ENCODE results near the gene MCRIP1. TPM values are rescaled to one million over a fixed set of nuclear protein-coding genes. Genes with fewer than 3 reads are reported as not detected.

The MCRIP1 gene
- total and polyA plus RNA-seq, 2 of the 4 experiments (the other 2 are of a cell fraction), result 56.5 to 164 TPM

- no CpG with 5 or more reads among the region's 12 CpGs for WGBS, 2 experiments (ENCODE audit: extremely low coverage in 2 of 2, insufficient read length in 1 of 2)
- BruUV-seq (replicated peaks), result no TSS peak
- Histone ChIP-seq H4K8ac (ENCODE audit: low read depth in 2 of 2, low read length in 2 of 2) (no peak overlapping the region), H2BK20ac (ENCODE audit: low read depth, low read length) (no peak overlapping the region), H4K20me1 (ENCODE audit: insufficient read depth, low read length) (peaks cover 56% of the 10 kb centered on the region), H2AFZ (replicated peaks; ENCODE audit: low read length, poor library complexity) (no peak overlapping the region), H4K91ac (ENCODE audit: insufficient read depth, low read depth, low read length) (no peak overlapping the region), H3K4me2 (ENCODE audit: low read depth, low read length) (no peak overlapping the region), H3K4me3 (ENCODE audit: insufficient read depth, low read depth, low read length) (no peak overlapping the region), H3K9me1 (ENCODE audit: insufficient read depth, low read length) (0 out of 2 replicates have a peak, but pooled peaks cover 3% of the 10 kb centered on the region), H3K4ac (ENCODE audit: low read depth, low read length) (no peak overlapping the region), H2AK9ac (replicated peaks; ENCODE audit: low read depth, low read length, poor library complexity) (no peak overlapping the region), H3K27me3 (ENCODE audit: control insufficient read depth, insufficient read depth, low read length) (no peaks in the 10 kb centered on the region), H2BK5ac (ENCODE audit: low read depth, low read length, poor library complexity, severe bottlenecking) (no peak overlapping the region), H3K9me3 (ENCODE audit: control insufficient read depth, insufficient read depth, low read length) (no peaks in the 10 kb centered on the region), H3K4me1 (ENCODE audit: control insufficient read depth, insufficient read depth, low read length) (no peaks in the 10 kb centered on the region), H3K9ac (ENCODE audit: low read depth, low read length) (no peak overlapping the region), H3K36me3 (ENCODE audit: control insufficient read depth, insufficient read depth, low read length) (peaks cover 73% of the 10 kb centered on the region), H3K79me1 (ENCODE audit: low read depth in 1 of 2, low read length in 2 of 2) (peaks cover 8 to 73% of the 10 kb centered on the region in 2 experiments), H3K18ac (ENCODE audit: low read depth, low read length) (no peak overlapping the region), H2BK15ac (ENCODE audit: low read depth, low read length) (no peak overlapping the region), H3K56ac (ENCODE audit: extremely low read depth, insufficient read depth, low read length) (no peak overlapping the region), H2BK120ac (ENCODE audit: low read depth, low read length) (no peak overlapping the region), H3K27ac (ENCODE audit: insufficient read depth, low read length) (no peak overlapping the region), H4K5ac (ENCODE audit: low read depth, low read length) (no peak overlapping the region), H2AK5ac (ENCODE audit: low read depth, low read length) (no peak overlapping the region), H3K23ac (ENCODE audit: low read depth, low read length) (no peak overlapping the region), H3K14ac (replicated peaks; ENCODE audit: low read depth, low read length) (no peak overlapping the region)
- dilution Hi-C loops (cut with HindIII; ENCODE audit: low sequenced_read_pairs, unreplicated experiment) (no loop called here), in situ Hi-C loops (cut with MboI; ENCODE audit: low sequenced_read_pairs) (no loop called here), intact Hi-C loops (cut with micrococcal nuclease) (no loop called here)
- DNase-seq, result no peak
- ChIA-PET POLR2A (ENCODE audit: unreplicated experiment) (no interaction called here), CTCF (no interaction called here)
- ATAC-seq (ENCODE audit: low read depth), result no peak
- TF ChIP-seq CTCF (conservative IDR thresholded peaks at IDR 0.05; ENCODE audit: low read depth, low read length), result no peak
- no peak for TF ChIP-seq POLR2A (IDR thresholded peaks at IDR 0.05; ENCODE audit: low read depth, low read length)
- TF ChIP-seq USF2 (IDR thresholded peaks at IDR 0.05; ENCODE audit: low read depth, low read length), result no peak
- TF ChIP-seq MXI1 (IDR thresholded peaks at IDR 0.05; ENCODE audit: borderline replicate concordance, low read depth, low read length), result no peak
- no peak for TF ChIP-seq RFX5 (IDR thresholded peaks at IDR 0.05; ENCODE audit: low read depth, low read length)
- no peak for TF ChIP-seq SMC3 (IDR thresholded peaks at IDR 0.05; ENCODE audit: low read depth, low read length)
- no peak for TF ChIP-seq CEBPB (IDR thresholded peaks at IDR 0.05; ENCODE audit: low read depth, low read length)
- no peak for TF ChIP-seq RCOR1 (IDR thresholded peaks at IDR 0.05; ENCODE audit: insufficient replicate concordance, low read length)
- no peak for TF ChIP-seq NFE2L2 (IDR thresholded peaks at IDR 0.05; ENCODE audit: low read depth, low read length)
- no peak for TF ChIP-seq RAD21 (IDR thresholded peaks at IDR 0.05; ENCODE audit: low read length)
- TF ChIP-seq BHLHE40 (IDR thresholded peaks at IDR 0.05; ENCODE audit: low read depth, low read length), result no peak
These were observed 16.4 kb upstream of the MCRIP1 start for GRCh38 chr17:81849457-81849856.
